GM23338 (cell line): Measurements from ENCODE around the gene MELTF.
"Not testable (repeated sequence)": the region's sequence is repeated elsewhere in the genome, so short reads cannot be mapped to it uniquely, and the experiment has no call there.

Experiments
- CTCF ChIP-seq, 2 experiments: fragments of 200-600 bp in 1 of 2; sonication (generic) in 1 of 2; conservative IDR thresholded peaks; 2 replicates each; pipeline versions ENCODE4 v1.5.1 to v1.6.1; 2016 to 2017; ENCODE audit warnings: antibody characterized with exemption in 2 of 2, low read depth in 2 of 2, mild to moderate bottlenecking in 2 of 2, moderate library complexity in 1 of 2
- EZH2 ChIP-seq: fragments of 200-600 bp; sonication (generic); IDR thresholded peaks from one replicate; pipeline ENCODE4 v1.8.0; 2017; ENCODE audit warnings: antibody characterized with exemption, mild to moderate bottlenecking, low read depth; ENCODE audit not compliant: unreplicated experiment
- EZH2phosphoT487 ChIP-seq: fragments of 200-600 bp; sonication (generic); IDR thresholded peaks from one replicate; pipeline ENCODE4 v1.8.1; 2018; ENCODE audit warnings: antibody characterized with exemption; ENCODE audit not compliant: unreplicated experiment
- JUNB ChIP-seq: IDR thresholded peaks from one replicate; pipeline ENCODE4 v1.6.1; 2016; ENCODE audit warnings: antibody characterized with exemption; ENCODE audit not compliant: unreplicated experiment
- POLR2AphosphoS5 ChIP-seq: IDR thresholded peaks from 2 replicates; pipeline ENCODE4 v1.6.1; 2016; ENCODE audit warnings: antibody characterized with exemption, low read depth
- ZNF114 ChIP-seq: fragments of 250-450 bp; sonication (Bioruptor Pico); IDR thresholded peaks from 2 replicates; pipeline ENCODE4 v1.5.0; 2020; ENCODE audit warnings: mild to moderate bottlenecking, moderate library complexity
- TF ChIP-seq, protein P1 (sequence below): IDR thresholded peaks from one replicate; pipeline ENCODE4 v1.6.1; 2018; ENCODE audit warnings: antibody characterized with exemption; ENCODE audit not compliant: unreplicated experiment

GRCh38 chr3:197034778-197035177 lies 5.2 kb upstream of the MELTF start:
- not testable (repeated sequence) for TF ChIP-seq CTCF (conservative IDR thresholded peaks at IDR 0.05; ENCODE audit: low read depth in 2 of 2); EZH2phosphoT487; POLR2AphosphoS5; EZH2; ZNF114 (CRISPR knock-in tag); JUNB
- TF ChIP-seq, protein P1, sequence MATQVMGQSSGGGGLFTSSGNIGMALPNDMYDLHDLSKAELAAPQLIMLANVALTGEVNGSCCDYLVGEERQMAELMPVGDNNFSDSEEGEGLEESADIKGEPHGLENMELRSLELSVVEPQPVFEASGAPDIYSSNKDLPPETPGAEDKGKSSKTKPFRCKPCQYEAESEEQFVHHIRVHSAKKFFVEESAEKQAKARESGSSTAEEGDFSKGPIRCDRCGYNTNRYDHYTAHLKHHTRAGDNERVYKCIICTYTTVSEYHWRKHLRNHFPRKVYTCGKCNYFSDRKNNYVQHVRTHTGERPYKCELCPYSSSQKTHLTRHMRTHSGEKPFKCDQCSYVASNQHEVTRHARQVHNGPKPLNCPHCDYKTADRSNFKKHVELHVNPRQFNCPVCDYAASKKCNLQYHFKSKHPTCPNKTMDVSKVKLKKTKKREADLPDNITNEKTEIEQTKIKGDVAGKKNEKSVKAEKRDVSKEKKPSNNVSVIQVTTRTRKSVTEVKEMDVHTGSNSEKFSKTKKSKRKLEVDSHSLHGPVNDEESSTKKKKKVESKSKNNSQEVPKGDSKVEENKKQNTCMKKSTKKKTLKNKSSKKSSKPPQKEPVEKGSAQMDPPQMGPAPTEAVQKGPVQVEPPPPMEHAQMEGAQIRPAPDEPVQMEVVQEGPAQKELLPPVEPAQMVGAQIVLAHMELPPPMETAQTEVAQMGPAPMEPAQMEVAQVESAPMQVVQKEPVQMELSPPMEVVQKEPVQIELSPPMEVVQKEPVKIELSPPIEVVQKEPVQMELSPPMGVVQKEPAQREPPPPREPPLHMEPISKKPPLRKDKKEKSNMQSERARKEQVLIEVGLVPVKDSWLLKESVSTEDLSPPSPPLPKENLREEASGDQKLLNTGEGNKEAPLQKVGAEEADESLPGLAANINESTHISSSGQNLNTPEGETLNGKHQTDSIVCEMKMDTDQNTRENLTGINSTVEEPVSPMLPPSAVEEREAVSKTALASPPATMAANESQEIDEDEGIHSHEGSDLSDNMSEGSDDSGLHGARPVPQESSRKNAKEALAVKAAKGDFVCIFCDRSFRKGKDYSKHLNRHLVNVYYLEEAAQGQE, result not testable (repeated sequence)
